T-helper 17 cell (primary cell): Measurements from ENCODE around the gene PLTP. TPM values are rescaled to one million over a fixed set of nuclear protein-coding genes. Genes with fewer than 3 reads are reported as not detected.
"Not testable (repeated sequence)": the region's sequence is repeated elsewhere in the genome, so short reads cannot be mapped to it uniquely, and the experiment has no call there.

Source experiments
- ATAC-seq: fragments of 150-1000 bp; cut with Tn5 transposase; 2 replicates; pipeline ENCODE4 v1.10.0; 2021; ENCODE audit warnings: mild to moderate bottlenecking, moderate library complexity
- DNase-seq, 3 donors: peaks; one replicate each; pipeline versions ENCODE4 v3.0.0 to v3.0.0-alpha.2; 2020 to 2021
- H3K9me3 ChIP-seq: one replicate; pipeline ENCODE4 v1.7.0; 2013; ENCODE audit warnings: low read length, mild to moderate bottlenecking; ENCODE audit not compliant: control insufficient read depth, poor library complexity, severe bottlenecking
- H3K27ac Mint-ChIP-seq: one replicate; pipeline ENCODE4 v1.8.0; 2022; ENCODE audit warnings: mild to moderate bottlenecking, moderate library complexity, mixed read lengths
- H3K27me3 Mint-ChIP-seq: one replicate; pipeline ENCODE4 v1.8.0; 2022; ENCODE audit warnings: mixed read lengths
- H3K36me3 Mint-ChIP-seq: one replicate; pipeline ENCODE4 v1.8.0; 2022; ENCODE audit warnings: low read depth, mixed read lengths
- H3K4me1 Mint-ChIP-seq: one replicate; pipeline ENCODE4 v1.8.0; 2022; ENCODE audit warnings: mild to moderate bottlenecking, mixed read lengths
- H3K4me3 Mint-ChIP-seq: one replicate; pipeline ENCODE4 v1.8.0; 2022; ENCODE audit warnings: mild to moderate bottlenecking, moderate library complexity, mixed read lengths
- total RNA-seq, 4 donors: library from RNA in 2 of 4; stranded (reverse) in 2 of 4; gene quantifications; one replicate each; pipeline ENCODE4 v1.2.3 and lab custom pipeline; 2022 to 2026

Gene PLTP
- total RNA-seq, 2 donors from 2014 or later, result 1.5 TPM; not detected in 1

- H3K9me3 ChIP-seq, result no peaks in the 10 kb centered on the region
- Mint-ChIP-seq H3K27ac (no peak overlapping the region), H3K4me1 (peaks cover 20% of the 10 kb centered on the region), H3K4me3 (no peak overlapping the region), H3K27me3 (no peaks in the 10 kb centered on the region), H3K36me3 (peaks cover 3% of the 10 kb centered on the region)
- DNase-seq (no peak), ATAC-seq (no peak)
Measured at GRCh38 chr20:45878076-45878761, 33.7 kb downstream of the PLTP start.

- no peaks in the 10 kb centered on the region for H3K9me3 ChIP-seq
- Mint-ChIP-seq H3K27me3 (no peaks in the 10 kb centered on the region), H3K27ac (no peak overlapping the region), H3K36me3 (peaks cover 4% of the 10 kb centered on the region), H3K4me3 (no peak overlapping the region), H3K4me1 (peaks cover 4% of the 10 kb centered on the region)
- ATAC-seq, result no peak
- no peak for DNase-seq
Measured at GRCh38 chr20:45874576-45874975, 37.4 kb downstream of the PLTP start.

- ATAC-seq, result not testable (repeated sequence)
Measured at GRCh38 chr20:45874104-45874481, 37.9 kb downstream of the PLTP start.

GRCh38 chr20:45873409-45874103 lies 38.4 kb downstream of the PLTP start:
- Mint-ChIP-seq H3K27me3 (no peaks in the 10 kb centered on the region), H3K4me3 (no peak overlapping the region), H3K4me1 (peaks cover 4% of the 10 kb centered on the region), H3K36me3 (peaks cover 4% of the 10 kb centered on the region), H3K27ac (no peak overlapping the region)
- DNase-seq, result no peak
- no peaks in the 10 kb centered on the region for H3K9me3 ChIP-seq
- ATAC-seq, result no peak

More at GRCh38 chr20:45874104-45874481, 37.9 kb downstream of the PLTP start:
- not testable (repeated sequence) for H3K27me3 Mint-ChIP-seq, H3K9me3 ChIP-seq, DNase-seq, H3K4me3 Mint-ChIP-seq, H3K36me3 Mint-ChIP-seq, H3K4me1 Mint-ChIP-seq, H3K27ac Mint-ChIP-seq

GRCh38 chr20:45872626-45873025 lies 39.3 kb downstream of the PLTP start:
- H3K4me3 Mint-ChIP-seq, result no peak overlapping the region
- no peaks in the 10 kb centered on the region for H3K27me3 Mint-ChIP-seq
- no peaks in the 10 kb centered on the region for H3K9me3 ChIP-seq
- peaks cover 7% of the 10 kb centered on the region for H3K4me1 Mint-ChIP-seq
- H3K27ac Mint-ChIP-seq, result no peak overlapping the region
- no peak for DNase-seq
- ATAC-seq, result no peak
- H3K36me3 Mint-ChIP-seq, result peaks cover 4% of the 10 kb centered on the region

- Mint-ChIP-seq H3K36me3 (peaks cover 4% of the 10 kb centered on the region), H3K4me3 (no peak overlapping the region), H3K4me1 (peaks cover 9% of the 10 kb centered on the region), H3K27ac (no peak overlapping the region), H3K27me3 (no peaks in the 10 kb centered on the region)
- no peak for ATAC-seq
- no peak for DNase-seq
- H3K9me3 ChIP-seq, result no peaks in the 10 kb centered on the region
Measured at GRCh38 chr20:45867819-45868176, 44.2 kb downstream of the PLTP start.

GRCh38 chr20:45867136-45867818 lies 44.7 kb downstream of the PLTP start:
- H3K27me3 Mint-ChIP-seq, result no peaks in the 10 kb centered on the region
- ATAC-seq (no peak), DNase-seq (no peak)
- H3K4me3 Mint-ChIP-seq, result no peak overlapping the region
- no peaks in the 10 kb centered on the region for H3K9me3 ChIP-seq
- H3K4me1 Mint-ChIP-seq, result peaks cover 8% of the 10 kb centered on the region
- H3K27ac Mint-ChIP-seq, result no peak overlapping the region
- H3K36me3 Mint-ChIP-seq, result peaks cover 3% of the 10 kb centered on the region

GRCh38 chr20:45866454-45866853 lies 45.5 kb downstream of the PLTP start:
- Mint-ChIP-seq H3K4me3 (no peak overlapping the region), H3K36me3 (no peaks in the 10 kb centered on the region), H3K27me3 (no peaks in the 10 kb centered on the region), H3K27ac (no peak overlapping the region), H3K4me1 (peaks cover 5% of the 10 kb centered on the region)
- no peaks in the 10 kb centered on the region for H3K9me3 ChIP-seq
- ATAC-seq, result no peak
- DNase-seq, result no peak

- H3K27me3 Mint-ChIP-seq, result no peaks in the 10 kb centered on the region
- no peak for ATAC-seq
- no peaks in the 10 kb centered on the region for H3K9me3 ChIP-seq
- DNase-seq, result no peak
- H3K4me1 Mint-ChIP-seq, result peaks cover 19% of the 10 kb centered on the region
- H3K36me3 Mint-ChIP-seq, result no peaks in the 10 kb centered on the region
- H3K27ac Mint-ChIP-seq, result no peak overlapping the region
- no peak overlapping the region for H3K4me3 Mint-ChIP-seq
Measured at GRCh38 chr20:45863543-45864470, 48.1 kb downstream of the PLTP start.

- peaks cover 30% of the 10 kb centered on the region for H3K4me1 Mint-ChIP-seq
- no peak overlapping the region for H3K4me3 Mint-ChIP-seq
- H3K27ac Mint-ChIP-seq, result no peak overlapping the region
Measured at GRCh38 chr20:45861221-45862075, 50.5 kb downstream of the PLTP start.

GRCh38 chr20:45860560-45861220 lies 51.3 kb downstream of the PLTP start:
- no peaks in the 10 kb centered on the region for H3K9me3 ChIP-seq
- DNase-seq, result no peak
- H3K27ac Mint-ChIP-seq, result no peak overlapping the region
- H3K27me3 Mint-ChIP-seq, result no peaks in the 10 kb centered on the region
- H3K36me3 Mint-ChIP-seq, result no peaks in the 10 kb centered on the region
- ATAC-seq, result no peak
- H3K4me3 Mint-ChIP-seq, result peak overlapping the region; percentile 26
- peaks cover 37% of the 10 kb centered on the region for H3K4me1 Mint-ChIP-seq

More at GRCh38 chr20:45861221-45862075, 50.5 kb downstream of the PLTP start:
- DNase-seq, result no peak
- Mint-ChIP-seq H3K36me3 (no peaks in the 10 kb centered on the region), H3K27me3 (no peaks in the 10 kb centered on the region)
- no peak for ATAC-seq
- H3K9me3 ChIP-seq, result no peaks in the 10 kb centered on the region

- Mint-ChIP-seq H3K27ac (no peak overlapping the region), H3K4me3 (no peak overlapping the region), H3K27me3 (no peaks in the 10 kb centered on the region), H3K36me3 (no peaks in the 10 kb centered on the region), H3K4me1 (peaks cover 39% of the 10 kb centered on the region)
- no peak for ATAC-seq
- DNase-seq, result no peak
- no peaks in the 10 kb centered on the region for H3K9me3 ChIP-seq
Measured at GRCh38 chr20:45859916-45860315, 52.0 kb downstream of the PLTP start.
